DND-41 (cell line): Measurements from ENCODE around the gene MAP2K5.

Source experiments
- ATAC-seq: fragments of 200-7000 bp; cut with Tn5 transposase; 3 replicates; pipeline ENCODE4 v1.9.1; 2021; ENCODE audit warnings: low read depth; ENCODE audit not compliant: insufficient read depth
- DNase-seq: peaks from one replicate; pipeline ENCODE4 v3.0.0-alpha.2; 2020
- H2AFZ ChIP-seq: 2 replicates; pipeline ENCODE4 v1.6.0; 2012; ENCODE audit warnings: low read depth, low read length
- H3K27ac ChIP-seq: 2 replicates; pipeline ENCODE4 v1.5.1; 2012; ENCODE audit warnings: low read length, inconsistent platforms
- H3K27me3 ChIP-seq: fragments of 200-600 bp; sonication (generic); 2 replicates; pipeline ENCODE4 v1.6.0; 2012; ENCODE audit warnings: low read length, mild to moderate bottlenecking, inconsistent platforms; ENCODE audit not compliant: insufficient read depth, poor library complexity
- H3K36me3 ChIP-seq: 2 replicates; pipeline ENCODE4 v1.5.1; 2012; ENCODE audit warnings: low read length, inconsistent platforms; ENCODE audit not compliant: insufficient read depth
- H3K4me1 ChIP-seq: 2 replicates; pipeline ENCODE4 v1.5.1; 2012; ENCODE audit warnings: mild to moderate bottlenecking, low read length; ENCODE audit not compliant: insufficient read depth
- H3K4me2 ChIP-seq: 2 replicates; pipeline ENCODE4 v1.6.0; 2012; ENCODE audit warnings: mild to moderate bottlenecking, moderate library complexity, low read length, inconsistent platforms; ENCODE audit not compliant: insufficient read depth
- H3K4me3 ChIP-seq, 2 experiments: fragments of 200-600 bp in 1 of 2; shearing (Covaris generic) in 1 of 2; 2 replicates each; pipeline ENCODE4 v1.5.1; 2012 to 2016; ENCODE audit warnings: inconsistent platforms in 2 of 2, low read length in 2 of 2, mild to moderate bottlenecking in 2 of 2, low read depth in 1 of 2, moderate library complexity in 1 of 2
- H3K79me2 ChIP-seq: 2 replicates; pipeline ENCODE4 v1.6.0; 2012; ENCODE audit warnings: low read length, inconsistent platforms; ENCODE audit not compliant: insufficient read depth
- H3K9ac ChIP-seq: 2 replicates; pipeline ENCODE4 v1.6.0; 2012; ENCODE audit warnings: low read depth, mild to moderate bottlenecking, inconsistent platforms, low read length, moderate library complexity
- H3K9me3 ChIP-seq: 2 replicates; pipeline ENCODE4 v1.5.1; 2012; ENCODE audit warnings: low read length, moderate library complexity, mild to moderate bottlenecking, inconsistent platforms; ENCODE audit not compliant: insufficient read depth, severe bottlenecking
- H4K20me1 ChIP-seq: 2 replicates; pipeline ENCODE4 v1.6.0; 2012; ENCODE audit warnings: low read length; ENCODE audit not compliant: insufficient read depth
- EZH2 ChIP-seq: IDR thresholded peaks from 3 replicates; pipeline ENCODE4 v1.6.1; 2012; ENCODE audit warnings: borderline replicate concordance, low read depth, mild to moderate bottlenecking, moderate library complexity, low read length, inconsistent platforms; ENCODE audit not compliant: severe bottlenecking
- TF ChIP-seq, protein P1 (sequence below): IDR thresholded peaks from 2 replicates; pipeline ENCODE4 v1.5.1; 2012; ENCODE audit warnings: borderline replicate concordance, low read length, moderate library complexity, mild to moderate bottlenecking; ENCODE audit not compliant: poor library complexity, severe bottlenecking; ENCODE audit errors: extremely low read depth

Gene MAP2K5

DNA sequence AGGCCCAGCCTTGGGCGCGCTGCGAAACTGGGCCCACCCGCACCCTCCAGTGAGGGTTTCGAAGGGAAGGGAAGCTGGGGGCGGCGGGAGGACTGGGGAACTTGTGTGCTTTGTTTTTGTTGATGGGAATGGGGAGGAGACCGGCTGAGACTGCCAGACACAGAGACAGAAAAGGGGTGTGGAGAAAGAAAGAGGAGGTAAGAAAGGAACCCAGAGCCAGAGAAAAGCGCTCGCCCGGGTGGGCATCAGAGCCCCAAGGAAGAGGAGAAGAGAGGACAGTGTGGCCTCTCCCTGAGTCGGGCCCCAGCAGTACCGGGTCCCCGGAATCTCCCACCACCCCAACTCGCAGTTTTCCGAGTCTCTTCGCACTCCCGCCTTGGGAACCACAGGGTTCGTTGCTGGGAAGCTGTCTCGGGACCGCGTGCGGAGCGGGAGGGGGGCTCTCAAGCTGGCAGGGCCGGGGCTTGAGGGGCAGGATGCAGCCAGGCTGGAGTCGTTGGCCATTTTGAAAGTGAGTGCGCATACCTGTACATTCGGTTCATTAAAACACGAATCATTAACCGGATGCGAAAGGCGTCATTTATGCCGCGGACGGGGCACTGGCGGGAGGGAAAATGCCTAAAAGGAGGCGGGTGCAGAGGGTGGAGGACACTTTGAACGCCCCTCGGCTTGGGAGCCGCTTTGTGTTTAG is 285.9 kb downstream of the MAP2K5 start:
- Histone ChIP-seq H3K4me2 (no peak overlapping the region), H3K27ac (no peak overlapping the region), H3K4me1 (0 out of 2 replicates have a peak, but pooled peaks cover 2% of the 10 kb centered on the region), H3K79me2 (no peaks in the 10 kb centered on the region), H2AFZ (no peak overlapping the region), H3K9me3 (no peaks in the 10 kb centered on the region), H3K36me3 (peaks cover 5% of the 10 kb centered on the region), H4K20me1 (no peaks in the 10 kb centered on the region), H3K27me3 (no peaks in the 10 kb centered on the region), H3K4me3 (no peak overlapping the region), H3K9ac (no peak overlapping the region)
- TF ChIP-seq EZH2, result no peak
- TF ChIP-seq, protein P1, sequence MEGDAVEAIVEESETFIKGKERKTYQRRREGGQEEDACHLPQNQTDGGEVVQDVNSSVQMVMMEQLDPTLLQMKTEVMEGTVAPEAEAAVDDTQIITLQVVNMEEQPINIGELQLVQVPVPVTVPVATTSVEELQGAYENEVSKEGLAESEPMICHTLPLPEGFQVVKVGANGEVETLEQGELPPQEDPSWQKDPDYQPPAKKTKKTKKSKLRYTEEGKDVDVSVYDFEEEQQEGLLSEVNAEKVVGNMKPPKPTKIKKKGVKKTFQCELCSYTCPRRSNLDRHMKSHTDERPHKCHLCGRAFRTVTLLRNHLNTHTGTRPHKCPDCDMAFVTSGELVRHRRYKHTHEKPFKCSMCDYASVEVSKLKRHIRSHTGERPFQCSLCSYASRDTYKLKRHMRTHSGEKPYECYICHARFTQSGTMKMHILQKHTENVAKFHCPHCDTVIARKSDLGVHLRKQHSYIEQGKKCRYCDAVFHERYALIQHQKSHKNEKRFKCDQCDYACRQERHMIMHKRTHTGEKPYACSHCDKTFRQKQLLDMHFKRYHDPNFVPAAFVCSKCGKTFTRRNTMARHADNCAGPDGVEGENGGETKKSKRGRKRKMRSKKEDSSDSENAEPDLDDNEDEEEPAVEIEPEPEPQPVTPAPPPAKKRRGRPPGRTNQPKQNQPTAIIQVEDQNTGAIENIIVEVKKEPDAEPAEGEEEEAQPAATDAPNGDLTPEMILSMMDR, result no peak
- ATAC-seq, result no peak
- no peak for DNase-seq

DNA sequence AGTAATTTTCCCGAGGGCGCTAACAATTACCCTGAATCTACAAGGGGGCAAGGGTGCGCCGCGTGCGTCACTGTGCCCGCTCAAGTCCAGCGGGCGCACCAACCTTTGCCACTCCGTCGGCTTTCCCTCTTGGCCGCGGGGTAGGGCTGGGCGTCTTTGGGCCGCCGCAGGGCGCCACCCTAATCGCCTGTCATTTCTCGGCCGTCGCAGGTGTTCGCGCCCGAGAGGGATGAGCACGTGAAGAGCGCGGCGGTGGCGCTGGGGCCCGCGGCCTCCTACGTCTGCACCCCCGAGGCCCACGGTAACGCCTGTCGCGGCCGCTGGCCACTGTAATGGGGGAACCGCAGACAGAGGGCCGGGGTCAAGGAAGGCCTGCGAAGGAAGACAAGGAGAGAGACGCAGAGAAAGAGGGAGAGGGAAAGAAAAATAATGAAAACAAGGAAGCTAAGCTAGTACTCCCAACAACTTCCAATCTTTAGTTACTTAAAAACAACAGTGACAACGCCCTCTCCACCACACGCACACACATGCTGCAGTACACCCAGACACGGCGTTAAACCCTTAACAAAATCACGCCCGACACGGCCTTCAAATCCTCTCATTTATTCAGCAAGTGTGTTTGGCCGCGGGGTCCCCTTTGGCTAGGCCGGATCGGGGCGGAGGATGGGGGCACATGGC is 286.6 kb downstream of the MAP2K5 start:
- H3K36me3 ChIP-seq, result peaks cover 5% of the 10 kb centered on the region
- H3K9me3 ChIP-seq, result no peaks in the 10 kb centered on the region
- TF ChIP-seq, protein P1, result no peak
- no peak for TF ChIP-seq EZH2
- no peak overlapping the region for H3K4me3 ChIP-seq
- no peak overlapping the region for H3K4me2 ChIP-seq
- H3K4me1 ChIP-seq, result no peaks in the 10 kb centered on the region
- no peaks in the 10 kb centered on the region for H4K20me1 ChIP-seq
- no peaks in the 10 kb centered on the region for H3K79me2 ChIP-seq
- H2AFZ ChIP-seq, result no peak overlapping the region
- ATAC-seq (no peak), DNase-seq (no peak)
- no peaks in the 10 kb centered on the region for H3K27me3 ChIP-seq
- H3K27ac ChIP-seq, result no peak overlapping the region
- no peak overlapping the region for H3K9ac ChIP-seq

DNA sequence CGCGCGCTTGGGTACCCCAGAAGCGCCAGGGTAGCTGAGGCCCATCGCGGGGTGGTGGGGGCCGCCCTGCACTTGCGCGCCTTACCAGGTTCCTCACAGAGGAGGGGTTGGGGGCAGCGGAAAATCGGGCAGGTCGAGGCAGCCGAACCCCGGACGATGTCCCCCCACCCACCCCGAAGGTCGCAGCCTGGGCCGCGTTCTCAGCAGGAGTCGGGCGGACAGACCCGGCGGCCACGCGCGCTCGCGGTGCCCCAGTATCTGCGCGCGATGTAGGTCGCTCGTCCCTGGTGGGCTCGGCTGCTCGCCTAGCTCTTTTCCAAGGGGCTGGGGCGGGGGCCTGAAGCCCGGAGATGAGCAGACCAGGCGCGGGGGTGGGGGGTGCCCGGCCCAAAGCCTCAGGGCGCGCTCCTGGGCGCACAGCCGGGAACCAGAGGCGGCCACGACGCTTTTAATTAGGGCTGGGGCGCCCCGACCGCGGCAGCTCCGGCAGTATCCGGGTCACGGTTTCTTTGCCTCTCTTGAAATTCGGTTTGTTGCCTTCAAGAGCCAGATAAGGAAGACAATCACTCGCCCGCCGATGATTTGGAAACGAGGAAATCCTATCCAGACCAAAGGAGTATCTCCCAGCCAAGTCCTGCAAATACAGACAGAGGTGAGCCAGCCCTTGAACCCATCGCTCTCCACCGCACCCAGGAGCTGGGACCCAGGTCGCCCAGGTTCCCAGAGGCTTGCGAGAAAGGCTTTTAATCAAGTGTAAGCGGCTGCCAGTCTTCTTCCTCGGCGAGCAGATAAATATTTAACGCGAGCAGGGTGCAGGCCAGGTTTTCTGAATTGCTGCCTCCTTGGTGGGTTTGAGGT is 287.4 kb downstream of the MAP2K5 start:
- no peaks in the 10 kb centered on the region for H4K20me1 ChIP-seq
- no peak for TF ChIP-seq EZH2
- TF ChIP-seq, protein P1, result no peak
- no peak overlapping the region for H3K9ac ChIP-seq
- no peaks in the 10 kb centered on the region for H3K9me3 ChIP-seq
- no peak overlapping the region for H3K4me2 ChIP-seq
- DNase-seq (no peak), ATAC-seq (no peak)
- peaks cover 5% of the 10 kb centered on the region for H3K36me3 ChIP-seq
- no peaks in the 10 kb centered on the region for H3K4me1 ChIP-seq
- no peak overlapping the region for H2AFZ ChIP-seq
- H3K4me3 ChIP-seq, result no peak overlapping the region
- H3K27me3 ChIP-seq, result no peaks in the 10 kb centered on the region
- no peaks in the 10 kb centered on the region for H3K79me2 ChIP-seq
- no peak overlapping the region for H3K27ac ChIP-seq
